NCI-H2196 treated with DMSO at 0.1 percent for 48 hours (cell line): ENCODE data around the gene GUCA2A.

Experiments
- DNase-seq: peaks from one replicate; lab custom pipeline; 2025; ENCODE audit not compliant: unreplicated experiment; lab: John Stamatoyannopoulos, UW

GUCA2A gene

DNA sequence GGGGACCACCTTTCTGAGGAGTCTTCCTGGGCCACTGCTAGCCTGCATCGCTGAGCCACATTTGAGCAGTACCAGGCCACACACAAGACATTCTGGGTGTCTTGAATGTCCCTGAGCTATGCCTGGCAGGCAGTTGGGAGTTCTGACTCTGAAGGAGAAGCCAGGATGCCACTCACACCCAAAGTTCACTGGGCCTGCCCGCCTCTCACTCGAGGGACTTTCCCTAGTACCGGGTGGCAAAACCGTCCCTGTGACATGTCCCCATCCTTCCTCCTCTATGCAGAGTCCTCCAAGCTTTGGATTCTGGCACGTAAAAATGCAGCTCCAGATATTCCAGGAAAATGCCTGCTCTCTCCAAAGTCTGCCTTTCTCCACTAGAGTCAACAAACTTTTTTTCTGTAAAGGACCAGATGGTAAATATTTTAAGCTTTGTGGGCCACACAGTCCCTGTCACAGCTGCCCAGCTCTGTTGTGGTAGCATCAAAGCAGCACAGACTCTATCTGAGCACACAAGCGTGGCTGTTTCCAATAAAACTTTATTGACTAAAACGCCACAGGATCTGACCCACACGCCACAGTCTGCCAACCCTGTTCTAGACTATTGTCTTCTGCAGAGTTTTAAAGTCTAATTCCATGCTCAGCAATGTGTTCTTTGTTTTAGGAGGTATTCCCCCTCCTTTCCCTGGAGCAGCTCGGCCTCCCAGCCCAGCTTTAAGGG is 30.6 kb downstream of the GUCA2A start:
- no peak for DNase-seq

DNA sequence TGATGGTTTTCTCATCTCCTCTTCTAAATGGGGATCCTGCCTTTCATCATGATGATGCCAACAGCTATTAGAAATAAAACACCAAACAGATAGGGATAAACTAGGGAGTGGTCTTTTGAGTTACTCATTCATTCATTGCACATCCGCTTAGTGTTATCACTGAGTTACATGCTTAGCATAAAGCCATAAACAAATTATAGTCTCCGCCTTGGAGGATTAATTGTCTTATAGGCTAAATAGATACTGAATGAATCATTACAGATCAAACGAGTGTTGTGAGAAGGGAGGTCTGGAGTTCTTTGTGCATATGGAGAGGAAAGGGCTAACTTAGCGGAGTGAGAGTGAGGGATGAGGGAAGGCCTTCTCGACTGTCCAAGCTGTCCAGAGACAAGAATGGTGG is 31.2 kb downstream of the GUCA2A start:
- DNase-seq: no peak

GRCh38 chr1:42130061-42130660 is 34.4 kb downstream of the GUCA2A start:
- DNase-seq: no peak

- DNase-seq: no peak
Observed at GRCh38 chr1:42128964-42129363, 35.6 kb downstream of the GUCA2A start.

- no peak for DNase-seq
Observed at GRCh38 chr1:42128499-42128898, 36.0 kb downstream of the GUCA2A start.

GRCh38 chr1:42127767-42128166 is 36.8 kb downstream of the GUCA2A start:
- no peak for DNase-seq

DNA sequence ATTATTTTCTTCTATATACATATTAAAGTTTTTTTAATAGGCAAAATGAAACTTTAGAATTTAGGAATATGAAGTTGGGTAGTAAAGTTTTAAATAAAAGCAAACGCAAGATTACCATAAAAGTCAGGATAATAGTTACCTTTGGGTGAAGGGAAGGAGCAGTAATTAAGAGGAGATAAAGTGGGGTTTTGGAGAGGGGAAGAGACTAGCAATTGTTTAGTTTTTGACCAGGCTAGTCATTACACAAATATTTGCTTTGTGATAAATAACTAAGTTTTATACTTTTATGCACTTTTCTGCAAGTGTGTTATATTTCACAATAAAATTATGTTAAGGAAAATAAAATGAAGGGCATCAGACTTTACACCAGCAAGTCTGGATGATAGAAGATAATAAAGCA is 39.0 kb downstream of the GUCA2A start:
- no peak for DNase-seq

GRCh38 chr1:42122408-42122807 is 42.1 kb downstream of the GUCA2A start:
- DNase-seq: no peak

- no peak for DNase-seq
Observed at GRCh38 chr1:42118125-42118524, 46.4 kb downstream of the GUCA2A start.

GRCh38 chr1:42117214-42117613 is 47.3 kb downstream of the GUCA2A start:
- DNase-seq: no peak

- DNase-seq: no peak
Observed at GRCh38 chr1:42114229-42114628, 50.3 kb downstream of the GUCA2A start.
